Lower lobe of right lung (tissue), 2 donors: ENCODE results near the gene DYNC1LI1. TPM values are rescaled to one million over a fixed set of nuclear protein-coding genes. Genes with fewer than 3 reads are reported as not detected.
"Not testable (repeated sequence)": the region's sequence is repeated elsewhere in the genome, so short reads cannot be mapped to it uniquely, and the experiment has no call there.

Experiments used
- ATAC-seq, 2 donors: fragments of 200-7000 bp; cut with Tn5 transposase; one replicate each; pipeline ENCODE4 v1.9.1; 2020 to 2022; ENCODE audit warnings: mild to moderate bottlenecking in 2 of 2, moderate library complexity in 2 of 2
- DNase-seq: peaks from one replicate; pipeline ENCODE4 v3.0.0-alpha.2; 2020
- H3K27ac ChIP-seq: fragments of 200-600 bp; one replicate; pipeline ENCODE4 v1.8.0; 2022
- H3K27me3 ChIP-seq: fragments of 200-600 bp; one replicate; pipeline ENCODE4 v1.8.0; 2022; ENCODE audit warnings: low read depth
- H3K36me3 ChIP-seq: fragments of 200-600 bp; one replicate; pipeline ENCODE4 v1.8.0; 2022; ENCODE audit warnings: mild to moderate bottlenecking
- H3K4me1 ChIP-seq: fragments of 200-600 bp; one replicate; pipeline ENCODE4 v1.8.0; 2022
- H3K4me3 ChIP-seq: fragments of 200-600 bp; one replicate; pipeline ENCODE4 v1.8.0; 2022; ENCODE audit warnings: mild to moderate bottlenecking
- H3K9me3 ChIP-seq: fragments of 200-600 bp; one replicate; pipeline ENCODE4 v1.8.0; 2022
- intact Hi-C: fragments of 100-400 bp; cut with DNase I; formaldehyde crosslinking; loops from one replicate; pipeline ENCODE4 v1.11.0; 2022
- total RNA-seq: library from RNA; stranded (reverse); fragmentation: NEBNext Ultra II Directional; extraction: Animal tissue kit (Norgen Biotek cat#: 25700); gene quantifications from one replicate; pipeline ENCODE4 v1.2.1, GENCODE V29; 2021
- TF ChIP-seq, protein P1 (sequence below): fragments of 200-600 bp; IDR thresholded peaks from one replicate; pipeline ENCODE4 v1.8.0; 2022; ENCODE audit warnings: antibody characterized with exemption, mild to moderate bottlenecking
- donor health status: DM: no; HTN: yes; CAD: no; lungs with severe emphysema.

The DYNC1LI1 gene
- total RNA-seq, 1 donor from 2014 or later = 35.6 TPM

GRCh38 chr3:32532434-32532833 lies 38.2 kb downstream of the DYNC1LI1 start:
- intact Hi-C loops = no loop called here
- no peaks in the 10 kb centered on the region for H3K27me3 ChIP-seq
- H3K4me1 ChIP-seq = no peaks in the 10 kb centered on the region
- DNase-seq (no peak), ATAC-seq (no peak)
- H3K36me3 ChIP-seq = peaks cover 88% of the 10 kb centered on the region
- TF ChIP-seq, protein P1, sequence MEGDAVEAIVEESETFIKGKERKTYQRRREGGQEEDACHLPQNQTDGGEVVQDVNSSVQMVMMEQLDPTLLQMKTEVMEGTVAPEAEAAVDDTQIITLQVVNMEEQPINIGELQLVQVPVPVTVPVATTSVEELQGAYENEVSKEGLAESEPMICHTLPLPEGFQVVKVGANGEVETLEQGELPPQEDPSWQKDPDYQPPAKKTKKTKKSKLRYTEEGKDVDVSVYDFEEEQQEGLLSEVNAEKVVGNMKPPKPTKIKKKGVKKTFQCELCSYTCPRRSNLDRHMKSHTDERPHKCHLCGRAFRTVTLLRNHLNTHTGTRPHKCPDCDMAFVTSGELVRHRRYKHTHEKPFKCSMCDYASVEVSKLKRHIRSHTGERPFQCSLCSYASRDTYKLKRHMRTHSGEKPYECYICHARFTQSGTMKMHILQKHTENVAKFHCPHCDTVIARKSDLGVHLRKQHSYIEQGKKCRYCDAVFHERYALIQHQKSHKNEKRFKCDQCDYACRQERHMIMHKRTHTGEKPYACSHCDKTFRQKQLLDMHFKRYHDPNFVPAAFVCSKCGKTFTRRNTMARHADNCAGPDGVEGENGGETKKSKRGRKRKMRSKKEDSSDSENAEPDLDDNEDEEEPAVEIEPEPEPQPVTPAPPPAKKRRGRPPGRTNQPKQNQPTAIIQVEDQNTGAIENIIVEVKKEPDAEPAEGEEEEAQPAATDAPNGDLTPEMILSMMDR = no peak
- no peak overlapping the region for H3K4me3 ChIP-seq
- no peak overlapping the region for H3K27ac ChIP-seq
- no peaks in the 10 kb centered on the region for H3K9me3 ChIP-seq

DNA sequence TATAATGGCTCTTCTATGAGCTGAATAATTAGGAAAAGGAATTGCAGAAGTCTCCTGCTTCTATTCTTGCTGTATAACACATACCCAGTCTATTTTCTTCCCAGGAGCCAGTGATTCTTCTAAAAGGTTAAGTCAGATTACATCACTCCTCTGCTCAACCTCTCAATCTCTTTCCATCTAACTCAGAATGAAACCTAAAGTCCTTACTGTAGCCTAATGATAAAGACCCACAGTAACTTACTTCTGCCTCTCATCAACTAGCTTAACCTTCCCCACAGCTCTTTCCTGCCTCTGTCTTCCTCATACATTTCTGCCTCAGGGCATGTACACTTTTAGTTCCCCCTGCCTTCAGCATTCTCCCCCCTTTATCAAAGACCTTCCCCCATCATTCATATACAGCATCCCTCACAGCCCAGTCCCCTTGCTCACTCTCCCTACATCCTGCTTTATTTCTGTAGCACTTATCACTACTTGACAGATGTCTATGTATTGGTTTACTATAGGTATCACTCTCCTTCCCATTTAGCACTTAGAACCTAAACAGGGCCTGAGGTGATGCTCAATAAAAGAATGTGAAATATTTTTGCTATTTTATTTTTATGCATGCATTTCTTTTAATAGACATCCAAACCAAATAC lies 39.5 kb downstream of the DYNC1LI1 start:
- ATAC-seq = no peak
- no peaks in the 10 kb centered on the region for H3K9me3 ChIP-seq

GRCh38 chr3:32525720-32526119 lies 44.9 kb downstream of the DYNC1LI1 start:
- Histone ChIP-seq H3K36me3 (peaks cover 66% of the 10 kb centered on the region), H3K27ac (no peak overlapping the region), H3K4me3 (no peak overlapping the region), H3K4me1 (no peaks in the 10 kb centered on the region), H3K27me3 (no peaks in the 10 kb centered on the region), H3K9me3 (no peaks in the 10 kb centered on the region)
- intact Hi-C loops = no loop called here
- DNase-seq (no peak), ATAC-seq (no peak)
- TF ChIP-seq, protein P1 = no peak

More for the DNA sequence above, 39.5 kb downstream of the DYNC1LI1 start:
- Histone ChIP-seq H3K36me3 (peaks cover 95% of the 10 kb centered on the region), H3K4me1 (no peaks in the 10 kb centered on the region), H3K27me3 (no peaks in the 10 kb centered on the region), H3K4me3 (no peak overlapping the region), H3K27ac (no peak overlapping the region)
- intact Hi-C loops = no loop called here
- DNase-seq = no peak
- TF ChIP-seq, protein P1 = no peak

- intact Hi-C loops = no loop called here
- Histone ChIP-seq H3K4me3 (no peak overlapping the region), H3K27ac (no peak overlapping the region), H3K4me1 (no peaks in the 10 kb centered on the region), H3K27me3 (no peaks in the 10 kb centered on the region), H3K36me3 (peaks cover 35% of the 10 kb centered on the region), H3K9me3 (no peaks in the 10 kb centered on the region)
- TF ChIP-seq, protein P1 = no peak
- DNase-seq (no peak), ATAC-seq (no peak)
Measured at GRCh38 chr3:32522682-32523081, 48.0 kb downstream of the DYNC1LI1 start.

GRCh38 chr3:32518921-32519320 lies 51.7 kb downstream of the DYNC1LI1 start:
- H3K4me3 ChIP-seq, ATAC-seq, H3K4me1 ChIP-seq, H3K27me3 ChIP-seq, DNase-seq, intact Hi-C loops, H3K27ac ChIP-seq, H3K9me3 ChIP-seq, H3K36me3 ChIP-seq: not testable (repeated sequence)

GRCh38 chr3:32516751-32517150 lies 53.9 kb downstream of the DYNC1LI1 start:
- intact Hi-C loops, H3K27me3 ChIP-seq, DNase-seq, H3K4me1 ChIP-seq, H3K36me3 ChIP-seq, H3K4me3 ChIP-seq, H3K9me3 ChIP-seq: not testable (repeated sequence)
- ATAC-seq = peak in 1 of 2 donors; percentile 38
- H3K27ac ChIP-seq = peak overlapping the region; percentile 46
